ENCODE measurements around the gene TMCC2.

- TF ChIP-seq CTCF (IDR thresholded peaks at IDR 0.05) (no peak), EZH2 (IDR thresholded peaks at IDR 0.05) (no peak), EZH2phosphoT487 (IDR thresholded peaks at IDR 0.05) (no peak)
These were observed 60.2 kb downstream of the TMCC2 start for GRCh38 chr1:205287767-205288559.

Data from neural progenitor cell (in vitro differentiated cells).